Endometrial microvascular endothelial cells (primary cell): ENCODE data around the gene CXCR6. TPM values are rescaled to one million over a fixed set of nuclear protein-coding genes. Genes with fewer than 3 reads are reported as not detected.

Source experiments
- in situ Hi-C: cut with HindIII; loops from 2 replicates; pipeline ENCODE4 v1.10.0; 2017; ENCODE audit warnings: low sequenced_read_pairs, low pct_unique_long_range_greater_than_20kb; ENCODE audit errors: inconsistent ontology term
- total RNA-seq: library from RNA; depleted of rRNA; stranded (reverse); fragments of >200 nt; gene quantifications from one replicate; pipeline ENCODE4 v1.2.3, GENCODE V29; 2015; ENCODE audit errors: inconsistent ontology term

The CXCR6 gene
- total RNA-seq, 1 donor from 2014 or later = not detected

- in situ Hi-C loops = no loop called here
Observed at GRCh38 chr3:45942051-45942825, 1.0 kb upstream of the CXCR6 start.

- in situ Hi-C loops = no loop called here
Observed at GRCh38 chr3:45944830-45945620, 1.8 kb downstream of the CXCR6 start.

- in situ Hi-C loops = no loop called here
Observed at GRCh38 chr3:45946307-45946706, 3.0 kb downstream of the CXCR6 start.

- in situ Hi-C loops = no loop called here
Observed at GRCh38 chr3:45946875-45947274, 3.6 kb downstream of the CXCR6 start.

GRCh38 chr3:45947361-45947760 lies 4.1 kb downstream of the CXCR6 start:
- in situ Hi-C loops = no loop called here

GRCh38 chr3:45948311-45948781 lies 5.1 kb downstream of the CXCR6 start:
- in situ Hi-C loops = no loop called here

GRCh38 chr3:45948881-45949280 lies 5.6 kb downstream of the CXCR6 start:
- in situ Hi-C loops = no loop called here

GRCh38 chr3:45949432-45949831 lies 6.2 kb downstream of the CXCR6 start:
- in situ Hi-C loops = no loop called here

- in situ Hi-C loops = no loop called here
Observed at GRCh38 chr3:45950131-45950530, 6.9 kb downstream of the CXCR6 start.

GRCh38 chr3:45950686-45951600 lies 7.7 kb downstream of the CXCR6 start:
- in situ Hi-C loops = no loop called here

- in situ Hi-C loops = no loop called here
Observed at GRCh38 chr3:45951946-45952345, 8.7 kb downstream of the CXCR6 start.

GRCh38 chr3:45952456-45952855 lies 9.2 kb downstream of the CXCR6 start:
- in situ Hi-C loops = no loop called here

- in situ Hi-C loops = no loop called here
Observed at GRCh38 chr3:45953536-45953935, 10.3 kb downstream of the CXCR6 start.

GRCh38 chr3:45954306-45954705 lies 11.0 kb downstream of the CXCR6 start:
- in situ Hi-C loops = no loop called here

GRCh38 chr3:45955017-45955647 lies 11.9 kb downstream of the CXCR6 start:
- in situ Hi-C loops = no loop called here

- in situ Hi-C loops = no loop called here
Observed at GRCh38 chr3:45955706-45956105, 12.4 kb downstream of the CXCR6 start.

GRCh38 chr3:45957586-45957985 lies 14.3 kb downstream of the CXCR6 start:
- in situ Hi-C loops = no loop called here

- in situ Hi-C loops = no loop called here
Observed at GRCh38 chr3:45958321-45958791, 15.1 kb downstream of the CXCR6 start.

- in situ Hi-C loops = no loop called here
Observed at GRCh38 chr3:45959201-45959600, 15.9 kb downstream of the CXCR6 start.
